Activated CD8-positive, alpha-beta memory T cell treated with anti-CD3 and anti-CD28 coated beads for 36 hours (primary cell): ENCODE data around the gene SETDB1. TPM values are rescaled to one million over a fixed set of nuclear protein-coding genes. Genes with fewer than 3 reads are reported as not detected.
"Not testable (repeated sequence)": the region's sequence is repeated elsewhere in the genome, so short reads cannot be mapped to it uniquely, and the experiment has no call there.

Experiments used
- CTCF ChIA-PET: fragments of 350-600 bp; sonication (Branson Sonifier 250); formaldehyde crosslinking; loops from one replicate; lab custom pipeline; 2021; ENCODE audit warnings: antibody characterized with exemption; lab: Charles Lee
- POLR2A ChIA-PET: fragments of 350-600 bp; sonication (Branson Sonifier 250); formaldehyde crosslinking; loops from one replicate; lab custom pipeline; 2021; ENCODE audit warnings: antibody characterized with exemption; lab: Charles Lee
- total RNA-seq, 2 experiments: library from RNA; stranded (reverse); gene quantifications; one replicate each; pipeline ENCODE4 v1.2.3, GENCODE V29; 2021

SETDB1 gene
- total RNA-seq, 2 experiments from 2014 or later: 44.0 to 44.2 TPM

DNA sequence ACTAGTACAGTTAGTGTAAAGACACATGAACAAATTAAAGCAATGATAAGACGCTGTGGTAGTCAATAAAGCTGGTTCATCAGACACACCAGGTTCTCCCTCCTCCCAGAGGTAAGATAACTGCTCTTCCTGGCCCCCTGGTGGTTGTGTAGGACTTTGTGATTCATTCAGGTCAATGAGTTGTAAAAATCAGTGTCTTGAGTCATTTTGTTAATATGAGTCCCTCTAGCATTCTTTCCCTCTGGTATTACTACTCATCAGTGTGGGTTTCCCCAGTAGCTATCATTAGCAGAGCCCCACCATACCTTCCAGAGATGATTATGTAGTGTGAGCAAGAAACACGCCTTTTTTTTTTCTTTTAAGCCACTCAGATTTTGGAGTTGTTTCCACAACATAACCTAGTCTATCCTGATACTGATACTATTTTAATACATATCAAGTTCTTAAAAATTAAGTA lies 3.6 kb upstream of the SETDB1 start:
- CTCF ChIA-PET: interaction anchor here (0.5 to 2.2 kb wide), 17 partner anchors 9 to 362 kb away, joined by 3 to 8 read pairs (median 4); partner anchors contain the start of genes ARNT, CTSS and GOLPH3L

GRCh38 chr1:150925080-150925479 lies 1.1 kb upstream of the SETDB1 start:
- CTCF ChIA-PET: interaction anchor here (0.6 to 0.7 kb wide), 3 partner anchors 237 to 475 kb away, joined by 3 to 4 read pairs (median 3); no protein-coding TSS in a partner anchor
- POLR2A ChIA-PET: no interaction called here

More for the DNA sequence above, 3.6 kb upstream of the SETDB1 start:
- POLR2A ChIA-PET: interaction anchor here (0.6 to 1.4 kb wide), 5 partner anchors 16 to 558 kb away, joined by 3 to 4 read pairs (median 3); partner anchors contain the start of genes CTSS and RPRD2

- POLR2A ChIA-PET: interaction anchor here (0.7 kb wide), 1 partner anchor 60 kb away, joined by 3 read pairs; no protein-coding TSS in a partner anchor
- CTCF ChIA-PET: interaction anchor here (0.7 to 1.4 kb wide), 3 partner anchors 55 to 69 kb away, joined by 3 read pairs; partner anchors contain the start of gene ANXA9
Observed at GRCh38 chr1:150927624-150928023, 1.5 kb downstream of the SETDB1 start.

DNA sequence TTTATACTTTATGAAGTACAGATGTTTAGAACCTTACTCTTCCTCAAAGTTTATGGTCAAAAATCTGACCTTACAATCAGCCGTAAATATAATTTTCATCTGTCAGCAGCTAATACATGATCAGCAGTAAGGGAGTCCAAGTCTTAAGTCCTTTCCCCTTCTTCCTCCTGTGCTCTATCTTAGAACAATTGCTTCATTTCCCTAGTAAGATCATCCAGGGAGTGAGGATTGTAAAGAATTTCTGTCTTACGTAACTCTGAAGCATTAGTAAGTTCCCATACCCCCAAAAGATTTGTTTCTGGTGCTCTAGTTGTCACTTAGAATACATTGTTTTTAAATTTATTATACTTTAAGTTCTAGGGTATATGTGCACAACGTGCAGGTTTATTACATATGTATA lies 2.1 kb downstream of the SETDB1 start:
- ChIA-PET POLR2A (interaction anchor here (0.7 kb wide), 1 partner anchor 59 kb away, joined by 3 read pairs; no protein-coding TSS in a partner anchor), CTCF (interaction anchor here (0.7 to 1.4 kb wide), 2 partner anchors 54 to 60 kb away, joined by 3 read pairs; partner anchors contain the start of gene ANXA9)

- POLR2A ChIA-PET: not testable (repeated sequence)
- CTCF ChIA-PET: interaction anchor here (1.4 kb wide), 1 partner anchor 53 kb away, joined by 3 read pairs; the partner anchor contains the start of gene ANXA9
Observed at GRCh38 chr1:150928775-150929174, 2.6 kb downstream of the SETDB1 start.

DNA sequence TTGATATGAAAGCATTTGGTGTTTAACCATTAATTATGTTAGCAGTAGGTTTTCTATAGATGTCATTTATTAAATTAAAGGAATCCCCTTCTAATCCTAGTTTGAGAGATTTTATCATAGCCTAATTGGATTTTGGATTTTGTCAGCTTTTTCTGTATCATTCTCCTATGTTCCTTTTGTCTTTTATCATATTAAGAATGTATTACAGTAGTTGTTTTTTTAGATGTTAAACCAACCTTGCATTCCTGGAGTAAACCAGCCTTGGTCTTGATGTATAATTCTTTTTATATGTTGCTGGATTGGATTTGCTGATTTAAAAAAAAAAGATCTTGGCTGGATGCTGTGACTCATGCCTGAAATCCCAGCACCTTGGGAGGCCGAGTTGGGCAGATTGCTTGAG lies 5.6 kb downstream of the SETDB1 start:
- ChIA-PET POLR2A (interaction anchor here (0.7 kb wide), 1 partner anchor 235 kb away, joined by 3 read pairs; no protein-coding TSS in a partner anchor), CTCF (interaction anchor here (0.7 kb wide), 1 partner anchor 10 kb away, joined by 3 read pairs; no protein-coding TSS in a partner anchor)

- ChIA-PET POLR2A (no interaction called here), CTCF (no interaction called here)
Observed at GRCh38 chr1:150944856-150945255, 18.7 kb downstream of the SETDB1 start.

GRCh38 chr1:150954708-150955107 lies 28.5 kb downstream of the SETDB1 start:
- CTCF ChIA-PET: no interaction called here
- POLR2A ChIA-PET: no interaction called here

DNA sequence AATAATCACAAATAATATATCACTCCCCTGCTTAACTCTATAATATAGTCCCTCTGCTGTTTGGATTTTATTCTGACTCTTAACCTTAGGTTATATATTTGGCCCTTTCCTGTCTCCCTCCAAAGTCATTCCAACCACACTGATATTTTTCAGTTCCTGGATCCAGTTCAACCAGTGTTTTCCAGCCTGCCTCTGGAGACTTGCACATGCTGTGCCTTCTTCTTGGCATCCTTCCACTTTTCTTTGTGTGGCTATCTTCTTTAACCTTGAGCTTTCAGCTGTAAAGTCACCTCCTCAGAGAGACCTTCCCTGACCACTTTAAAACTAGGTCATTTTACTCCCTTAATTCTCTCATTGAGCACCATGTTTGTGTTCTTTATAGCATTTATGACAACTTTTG lies 29.1 kb downstream of the SETDB1 start:
- CTCF ChIA-PET: no interaction called here
- POLR2A ChIA-PET: interaction anchor here (0.6 to 1.5 kb wide), 2 partner anchors 13 to 313 kb away, joined by 3 to 6 read pairs; no protein-coding TSS in a partner anchor

DNA sequence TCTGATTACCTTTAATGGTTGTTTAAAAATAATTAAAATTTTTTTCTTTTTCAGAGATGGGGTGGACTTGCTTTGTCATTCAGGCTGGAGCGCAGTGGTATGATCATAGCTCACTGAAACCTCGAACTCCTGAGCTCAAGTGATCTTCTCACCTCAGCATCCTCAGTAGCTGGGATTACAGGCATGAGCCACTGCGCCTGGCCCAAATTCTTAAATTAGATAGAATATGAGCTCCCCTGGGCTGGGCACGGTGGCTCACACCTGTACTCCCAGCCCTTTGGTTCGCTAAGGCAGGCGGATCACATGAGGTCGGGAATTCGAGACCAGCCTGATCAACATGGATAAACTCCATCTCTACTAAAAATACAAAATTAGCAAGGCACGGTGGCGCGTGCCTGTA lies 31.5 kb downstream of the SETDB1 start:
- CTCF ChIA-PET: interaction anchor here (0.9 to 1.7 kb wide), 3 partner anchors 16 to 525 kb away, joined by 3 to 5 read pairs (median 3); no protein-coding TSS in a partner anchor
- POLR2A ChIA-PET: interaction anchor here (0.9 to 2.0 kb wide), 2 partner anchors 13 to 300 kb away, joined by 5 to 6 read pairs; no protein-coding TSS in a partner anchor

- ChIA-PET CTCF (interaction anchor here (0.6 kb wide), 1 partner anchor 212 kb away, joined by 3 read pairs; no protein-coding TSS in a partner anchor), POLR2A (no interaction called here)
Observed at GRCh38 chr1:150960646-150961045, 34.5 kb downstream of the SETDB1 start.

GRCh38 chr1:150961756-150962155 lies 35.6 kb downstream of the SETDB1 start:
- ChIA-PET CTCF (interaction anchor here (1.2 to 2.4 kb wide), 2 partner anchors 17 to 18 kb away, joined by 3 to 6 read pairs; no protein-coding TSS in a partner anchor), POLR2A (no interaction called here)

GRCh38 chr1:150963321-150964163 lies 37.4 kb downstream of the SETDB1 start:
- ChIA-PET POLR2A (interaction anchor here (0.6 kb wide), 1 partner anchor 17 kb away, joined by 5 read pairs; no protein-coding TSS in a partner anchor), CTCF (interaction anchor here (2.4 kb wide), 1 partner anchor 16 kb away, joined by 6 read pairs; no protein-coding TSS in a partner anchor)

DNA sequence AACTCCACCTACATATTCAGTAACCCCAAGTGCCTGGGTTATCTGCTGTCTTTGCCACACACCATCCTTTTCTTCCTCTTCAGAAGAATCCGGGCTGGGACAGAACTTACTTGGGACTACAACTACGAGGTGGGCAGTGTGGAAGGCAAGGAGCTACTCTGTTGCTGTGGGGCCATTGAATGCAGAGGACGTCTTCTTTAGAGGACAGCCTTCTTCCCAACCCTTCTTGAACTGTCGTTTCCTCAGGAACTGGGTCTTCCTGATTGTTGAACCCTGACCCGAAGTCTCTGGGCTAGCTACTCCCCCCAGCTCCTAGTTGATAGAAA lies 38.0 kb downstream of the SETDB1 start:
- POLR2A ChIA-PET: no interaction called here
- CTCF ChIA-PET: no interaction called here

GRCh38 chr1:150965605-150966004 lies 39.4 kb downstream of the SETDB1 start:
- POLR2A ChIA-PET: no interaction called here
- CTCF ChIA-PET: interaction anchor here (1.1 kb wide), 1 partner anchor 9 kb away, joined by 3 read pairs; the partner anchor contains the start of gene CERS2

GRCh38 chr1:150966011-150966410 lies 39.8 kb downstream of the SETDB1 start:
- POLR2A ChIA-PET: no interaction called here
- CTCF ChIA-PET: interaction anchor here (1.1 kb wide), 1 partner anchor 9 kb away, joined by 3 read pairs; the partner anchor contains the start of gene CERS2

DNA sequence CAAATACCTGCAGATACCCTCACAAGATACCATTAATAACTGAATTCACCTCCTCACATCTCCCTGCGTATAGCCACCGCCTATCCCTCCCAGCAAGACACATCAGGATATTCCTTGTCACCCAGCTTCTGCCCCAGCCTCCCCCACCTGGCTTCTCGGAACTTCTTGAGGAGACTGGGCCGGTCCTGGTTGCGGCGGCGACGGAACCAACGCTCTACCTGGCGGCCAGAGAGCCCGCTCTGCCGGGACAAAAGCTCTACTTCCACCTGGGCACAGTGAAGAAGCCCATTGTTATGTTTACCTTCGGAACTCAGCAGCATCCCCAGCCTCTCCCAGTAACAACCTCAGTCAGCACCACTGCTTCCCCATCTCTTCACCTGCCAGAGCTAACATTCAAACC lies 41.8 kb downstream of the SETDB1 start:
- ChIA-PET POLR2A (interaction anchor here (1.4 kb wide), 1 partner anchor 12 kb away, joined by 3 read pairs; no protein-coding TSS in a partner anchor), CTCF (interaction anchor here (1.1 to 1.5 kb wide), 2 partner anchors 8 to 10 kb away, joined by 3 to 4 read pairs; no protein-coding TSS in a partner anchor)

DNA sequence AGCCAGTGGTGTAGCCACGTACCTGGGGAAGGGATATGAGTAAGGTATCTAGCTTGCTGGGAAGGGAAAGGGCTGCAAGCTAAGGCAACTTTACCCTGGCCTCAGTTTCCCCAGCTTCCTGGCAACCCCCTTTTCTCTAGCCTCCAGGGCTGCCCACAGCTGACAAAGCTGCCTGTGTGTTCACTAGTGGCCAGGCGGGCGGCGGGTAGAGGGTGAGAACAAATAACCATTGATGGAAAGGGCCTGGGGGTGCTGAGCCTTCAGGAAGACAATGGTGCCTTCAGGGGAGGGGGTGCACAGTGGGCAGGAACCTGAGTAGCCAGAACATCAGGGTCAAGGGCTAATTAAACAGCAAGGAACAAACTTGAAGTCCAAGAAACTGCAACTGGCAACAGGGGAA lies 42.3 kb downstream of the SETDB1 start:
- POLR2A ChIA-PET: interaction anchor here (1.4 kb wide), 1 partner anchor 13 kb away, joined by 3 read pairs; no protein-coding TSS in a partner anchor

GRCh38 chr1:150969626-150970025 lies 43.5 kb downstream of the SETDB1 start:
- ChIA-PET CTCF (interaction anchor here (0.7 to 1.3 kb wide), 3 partner anchors 10 to 454 kb away, joined by 3 to 4 read pairs (median 3); no protein-coding TSS in a partner anchor), POLR2A (no interaction called here)

More for the DNA sequence above, 42.3 kb downstream of the SETDB1 start:
- CTCF ChIA-PET: interaction anchor here (1.5 kb wide), 1 partner anchor 10 kb away, joined by 3 read pairs; no protein-coding TSS in a partner anchor
